HepG2 (cell line): Measurements from ENCODE around the gene FRMD3. TPM values are rescaled to one million over a fixed set of nuclear protein-coding genes. Genes with fewer than 3 reads are reported as not detected.
A peak's percentile ranks its signal among the peaks of the same experiment; 100 is the strongest.

ENCODE experiments used
- ATAC-seq: fragments of 200-7000 bp; cut with Tn5 transposase; 3 replicates; pipeline ENCODE4 v1.9.1; 2020; ENCODE audit warnings: mild to moderate bottlenecking, moderate library complexity
- BruUV-seq: library from RNA; stranded (reverse); fragments of 400-500 nt; replicated peaks from 2 replicates; lab custom pipeline; 2021; lab: Mats Ljungman, UMichigan
- CTCF ChIA-PET: fragments of 300-600 bp; formaldehyde crosslinking; extraction: SDS; loops from one replicate; lab custom pipeline; 2021; ENCODE audit warnings: low total read pairs, inconsistent platforms, low intra/inter-chr PET ratio; lab: Yijun Ruan, JAX
- POLR2A ChIA-PET: fragments of 350-600 bp; sonication (Branson Sonifier 250); formaldehyde crosslinking; loops from one replicate; lab custom pipeline; 2020; ENCODE audit warnings: antibody characterized with exemption, inconsistent platforms; lab: Yijun Ruan, JAX
- DNase-seq: peaks from one replicate; pipeline ENCODE4 v3.0.0-alpha.2; 2015; ENCODE audit warnings: low spot score
- FAIRE-seq: peaks from 3 replicates; lab custom pipeline; 2011; peaks lifted over from hg19 to GRCh38; lab: Jason Lieb, UNC
- H2AFZ ChIP-seq: one replicate; pipeline ENCODE4 v1.6.1; 2011; ENCODE audit warnings: low read length, inconsistent platforms
- H3K27ac ChIP-seq: fragments of 300-600 bp; 3 replicates; pipeline ENCODE4 v1.8.0; 2011; ENCODE audit warnings: mixed run types, mild to moderate bottlenecking, mixed read lengths, low read length, inconsistent platforms; ENCODE audit not compliant: insufficient read depth; ENCODE audit errors: extremely low read length
- H3K27me3 ChIP-seq, 2 experiments: fragments of 200-600 bp in 1 of 2; 2 replicates in 1 of 2; 3 replicates in 1 of 2; pipeline versions ENCODE4 v1.6.0 to v1.8.0; 2011; ENCODE audit warnings: low read length in 2 of 2, mild to moderate bottlenecking in 2 of 2, moderate library complexity in 2 of 2, inconsistent platforms in 1 of 2; ENCODE audit not compliant: insufficient read depth in 2 of 2, control insufficient read depth in 1 of 2
- H3K36me3 ChIP-seq, 2 experiments: fragments of 200-600 bp in 1 of 2; replicated peaks in 1 of 2; 2 replicates in 1 of 2; 3 replicates in 1 of 2; pipeline versions ENCODE4 v1.5.1 to v1.8.0; 2011; ENCODE audit warnings: low read length in 2 of 2, inconsistent platforms in 1 of 2; ENCODE audit not compliant: insufficient read depth in 2 of 2, control insufficient read depth in 1 of 2
- H3K4me1 ChIP-seq: 2 replicates; pipeline ENCODE4 v1.5.1; 2012; ENCODE audit warnings: low read length, inconsistent platforms; ENCODE audit not compliant: insufficient read depth
- H3K4me2 ChIP-seq: 2 replicates; pipeline ENCODE4 v1.6.0; 2011; ENCODE audit warnings: low read depth, low read length, inconsistent platforms
- H3K4me3 ChIP-seq, 3 experiments: fragments of 200-600 bp in 1 of 3; sonication (generic), shearing (Covaris generic) in 1 of 3; replicated peaks in 1 of 3; 2 replicates each; pipeline ENCODE4 v1.5.1; 2011 to 2016; ENCODE audit warnings: low read length in 3 of 3, inconsistent platforms in 2 of 3, low read depth in 2 of 3, mild to moderate bottlenecking in 2 of 3, control low read depth in 1 of 3, mixed read lengths in 1 of 3; ENCODE audit not compliant: insufficient read depth in 1 of 3
- H3K79me2 ChIP-seq: one replicate; pipeline ENCODE4 v1.6.1; 2011; ENCODE audit warnings: low read length, inconsistent platforms; ENCODE audit not compliant: insufficient read depth
- H3K9ac ChIP-seq: 2 replicates; pipeline ENCODE4 v1.6.0; 2011; ENCODE audit warnings: mild to moderate bottlenecking, low read depth, low read length, inconsistent platforms; ENCODE audit not compliant: insufficient read depth
- H3K9me3 ChIP-seq: 2 replicates; pipeline ENCODE4 v1.5.1; 2012; ENCODE audit warnings: mild to moderate bottlenecking, low read length
- H4K20me1 ChIP-seq: 2 replicates; pipeline ENCODE4 v1.6.0; 2011; ENCODE audit warnings: inconsistent platforms, mild to moderate bottlenecking, low read length, moderate library complexity; ENCODE audit not compliant: insufficient read depth
- HOXA7 ChIP-seq: sonication (generic); formaldehyde crosslinking; IDR thresholded peaks from 2 replicates; pipeline ENCODE4 v1.8.1; 2022; ENCODE audit warnings: mild to moderate bottlenecking, missing genetic modification reagents, moderate library complexity
- MED1 ChIP-seq: sonication (generic); formaldehyde crosslinking; IDR thresholded peaks from 2 replicates; pipeline ENCODE4 v1.4.0; 2020; ENCODE audit warnings: missing genetic modification reagents
- NR2F6 ChIP-seq, 2 experiments: IDR thresholded peaks; 2 replicates each; pipeline ENCODE4 v1.6.1; 2016; ENCODE audit warnings: antibody characterized with exemption in 1 of 2, mild to moderate bottlenecking in 1 of 2
- RARA ChIP-seq: IDR thresholded peaks from 2 replicates; pipeline ENCODE4 v1.6.1; 2016; ENCODE audit warnings: missing genetic modification reagents, missing compliant biosample characterization
- SRF ChIP-seq: IDR thresholded peaks from 2 replicates; pipeline ENCODE4 v1.6.1; 2011; ENCODE audit warnings: mild to moderate bottlenecking, low read depth, low read length, moderate library complexity
- THAP8 ChIP-seq: sonication (generic); formaldehyde crosslinking; IDR thresholded peaks from 2 replicates; pipeline ENCODE4 v1.5.1; 2020; ENCODE audit warnings: missing genetic modification reagents, mild to moderate bottlenecking, borderline replicate concordance
- TMF1 ChIP-seq: sonication (generic); formaldehyde crosslinking; IDR thresholded peaks from 2 replicates; pipeline ENCODE4 v1.8.1; 2022; ENCODE audit warnings: low read depth, missing genetic modification reagents
- ZFP41 ChIP-seq: sonication (generic); formaldehyde crosslinking; IDR thresholded peaks from 2 replicates; pipeline ENCODE4 v1.4.0; 2020; ENCODE audit warnings: mild to moderate bottlenecking, missing genetic modification reagents, borderline replicate concordance
- ZFYVE20 ChIP-seq: sonication (generic); formaldehyde crosslinking; IDR thresholded peaks from 2 replicates; pipeline ENCODE4 v1.8.0; 2023; ENCODE audit warnings: low read depth, mild to moderate bottlenecking, moderate library complexity, missing genetic modification reagents, borderline replicate concordance
- WGBS: methylation state at CpG from one replicate; pipeline ENCODE4 v1.1.6; 2017; ENCODE audit warnings: low lambda C conversion rate; 5-methylcytosine and 5-hydroxymethylcytosine counted together
- in situ Hi-C: cut with HindIII; loops from 2 replicates; pipeline ENCODE4 v1.10.0; 2017; ENCODE audit warnings: low pct_unique_long_range_greater_than_20kb; ENCODE audit not compliant: extremely low pct_ligation_motif_present
- intact Hi-C: fragments of 100-400 bp; cut with micrococcal nuclease; formaldehyde crosslinking; loops from one replicate; pipeline ENCODE4 v1.10.0; 2022; ENCODE audit not compliant: unreplicated experiment
- polyA plus RNA-seq, 8 experiments: library from polyadenylated mRNA; depleted of rRNA in 3 of 8; stranded (reverse) in 7 of 8; unstranded in 1 of 8; fragments of >200 nt; fragmentation: Illumina TruSeq in 4 of 8; extraction: Trizol in 4 of 8; gene quantifications; 2 replicates each; pipeline versions ENCODE4 v1.2.1 to v1.2.3, GENCODE V29; 2011 to 2016; ENCODE audit warnings: low read depth in 4 of 8, missing spikeins in 1 of 8, mixed read lengths in 1 of 8; ENCODE audit not compliant: insufficient read depth in 1 of 8
- total RNA-seq, 5 experiments: library from RNA; depleted of rRNA; stranded (reverse); fragments of >200 nt; fragmentation: Illumina TruSeq; extraction: Trizol; gene quantifications; 2 replicates each; pipeline ENCODE4 v1.2.3, GENCODE V29; 2016; ENCODE audit warnings: low read depth in 1 of 5
- TF ChIP-seq, protein P1 (sequence below), 2 experiments: sonication (generic) in 1 of 2; formaldehyde crosslinking in 1 of 2; IDR thresholded peaks; 2 replicates each; pipeline versions ENCODE4 v1.6.1 to v1.9.0; 2014 to 2022; ENCODE audit warnings: antibody characterized with exemption in 1 of 2, borderline replicate concordance in 1 of 2, inconsistent platforms in 1 of 2, low read depth in 1 of 2, missing genetic modification reagents in 1 of 2
- TF ChIP-seq, protein P2 (sequence below): sonication (generic); formaldehyde crosslinking; IDR thresholded peaks from 2 replicates; pipeline ENCODE4 v1.9.0; 2021; ENCODE audit warnings: missing genetic modification reagents, borderline replicate concordance

FRMD3 gene
- total and polyA plus RNA-seq, 2 of the 13 experiments (the other 11 are each of a cell fraction or from before 2014, with no cell fraction given): 3.2 to 7.7 TPM

- TF ChIP-seq, protein P1, sequence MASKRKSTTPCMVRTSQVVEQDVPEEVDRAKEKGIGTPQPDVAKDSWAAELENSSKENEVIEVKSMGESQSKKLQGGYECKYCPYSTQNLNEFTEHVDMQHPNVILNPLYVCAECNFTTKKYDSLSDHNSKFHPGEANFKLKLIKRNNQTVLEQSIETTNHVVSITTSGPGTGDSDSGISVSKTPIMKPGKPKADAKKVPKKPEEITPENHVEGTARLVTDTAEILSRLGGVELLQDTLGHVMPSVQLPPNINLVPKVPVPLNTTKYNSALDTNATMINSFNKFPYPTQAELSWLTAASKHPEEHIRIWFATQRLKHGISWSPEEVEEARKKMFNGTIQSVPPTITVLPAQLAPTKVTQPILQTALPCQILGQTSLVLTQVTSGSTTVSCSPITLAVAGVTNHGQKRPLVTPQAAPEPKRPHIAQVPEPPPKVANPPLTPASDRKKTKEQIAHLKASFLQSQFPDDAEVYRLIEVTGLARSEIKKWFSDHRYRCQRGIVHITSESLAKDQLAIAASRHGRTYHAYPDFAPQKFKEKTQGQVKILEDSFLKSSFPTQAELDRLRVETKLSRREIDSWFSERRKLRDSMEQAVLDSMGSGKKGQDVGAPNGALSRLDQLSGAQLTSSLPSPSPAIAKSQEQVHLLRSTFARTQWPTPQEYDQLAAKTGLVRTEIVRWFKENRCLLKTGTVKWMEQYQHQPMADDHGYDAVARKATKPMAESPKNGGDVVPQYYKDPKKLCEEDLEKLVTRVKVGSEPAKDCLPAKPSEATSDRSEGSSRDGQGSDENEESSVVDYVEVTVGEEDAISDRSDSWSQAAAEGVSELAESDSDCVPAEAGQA (IDR thresholded peaks at IDR 0.05; ENCODE audit: low read depth): no peak
- TF ChIP-seq, protein P1 (CRISPR knock-in tag; IDR thresholded peaks at IDR 0.05; ENCODE audit: borderline replicate concordance): no peak
- TF ChIP-seq ZFP41 (CRISPR knock-in tag) (no peak), RARA (CRISPR knock-in tag) (peak; percentile 16; the same call in 1 of the 2 replicates)
Measured at GRCh38 chr9:83238871-83239640, 299.1 kb downstream of the FRMD3 start (continued).

DNA sequence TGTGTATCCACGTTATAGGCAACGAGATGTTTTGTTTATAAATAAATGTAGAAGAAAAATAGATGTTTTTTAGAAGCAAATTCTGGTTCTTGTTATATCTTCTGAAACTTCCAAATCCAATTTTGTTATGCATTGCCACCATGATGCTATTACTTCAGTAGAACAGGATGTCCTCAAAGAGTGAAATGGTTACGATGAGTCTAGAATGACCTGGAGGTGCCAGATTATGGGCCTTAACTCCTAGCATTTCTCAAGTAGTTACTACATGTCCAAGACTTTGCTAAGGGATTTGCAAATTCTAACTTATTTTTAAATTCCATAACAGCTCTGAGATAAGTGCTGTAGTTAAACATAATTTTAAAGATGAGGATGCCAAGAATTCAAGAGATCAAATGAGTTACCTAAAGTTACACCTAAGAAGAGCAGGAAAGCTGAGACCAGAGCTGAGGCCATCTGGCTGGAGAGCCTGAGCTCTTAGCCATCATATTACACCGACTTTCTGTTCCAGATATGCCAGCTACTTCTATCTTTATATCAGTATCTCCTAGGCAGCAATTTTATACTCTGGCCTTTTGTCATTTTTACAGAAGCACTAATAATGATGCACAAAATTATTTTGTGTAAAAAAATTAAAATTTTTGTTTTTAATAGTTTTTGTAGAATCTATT is 302.0 kb downstream of the FRMD3 start:
- Histone ChIP-seq H3K4me3 (no peak overlapping the region), H3K79me2 (no peaks in the 10 kb centered on the region), H3K27me3 (no peaks in the 10 kb centered on the region), H3K36me3 (no peaks in the 10 kb centered on the region), H3K9ac (no peak overlapping the region), H3K4me1 (peaks cover 10% of the 10 kb centered on the region), H4K20me1 (no peaks in the 10 kb centered on the region), H3K27ac (no peak overlapping the region), H3K4me2 (no peak overlapping the region), H2AFZ (no peak overlapping the region), H3K9me3 (no peaks in the 10 kb centered on the region)
- CTCF ChIA-PET: no interaction called here
- WGBS: 44% methylated on average over 4 of the region's 4 CpGs
- no peak for DNase-seq
- ATAC-seq: no peak
- intact Hi-C loops: no loop called here
- POLR2A ChIA-PET: no interaction called here
- FAIRE-seq: no peak
- in situ Hi-C loops: no loop called here
- no TSS peak for BruUV-seq
- TF ChIP-seq MED1 (CRISPR knock-in tag) (no peak), HOXA7 (CRISPR knock-in tag) (no peak), NR2F6 (IDR thresholded peaks at IDR 0.05) (no peak), NR2F6 (CRISPR knock-in tag; IDR thresholded peaks at IDR 0.05) (no peak), THAP8 (CRISPR knock-in tag) (no peak), ZFYVE20 (CRISPR knock-in tag) (no peak), SRF (no peak), TMF1 (no peak)
- TF ChIP-seq, protein P2, sequence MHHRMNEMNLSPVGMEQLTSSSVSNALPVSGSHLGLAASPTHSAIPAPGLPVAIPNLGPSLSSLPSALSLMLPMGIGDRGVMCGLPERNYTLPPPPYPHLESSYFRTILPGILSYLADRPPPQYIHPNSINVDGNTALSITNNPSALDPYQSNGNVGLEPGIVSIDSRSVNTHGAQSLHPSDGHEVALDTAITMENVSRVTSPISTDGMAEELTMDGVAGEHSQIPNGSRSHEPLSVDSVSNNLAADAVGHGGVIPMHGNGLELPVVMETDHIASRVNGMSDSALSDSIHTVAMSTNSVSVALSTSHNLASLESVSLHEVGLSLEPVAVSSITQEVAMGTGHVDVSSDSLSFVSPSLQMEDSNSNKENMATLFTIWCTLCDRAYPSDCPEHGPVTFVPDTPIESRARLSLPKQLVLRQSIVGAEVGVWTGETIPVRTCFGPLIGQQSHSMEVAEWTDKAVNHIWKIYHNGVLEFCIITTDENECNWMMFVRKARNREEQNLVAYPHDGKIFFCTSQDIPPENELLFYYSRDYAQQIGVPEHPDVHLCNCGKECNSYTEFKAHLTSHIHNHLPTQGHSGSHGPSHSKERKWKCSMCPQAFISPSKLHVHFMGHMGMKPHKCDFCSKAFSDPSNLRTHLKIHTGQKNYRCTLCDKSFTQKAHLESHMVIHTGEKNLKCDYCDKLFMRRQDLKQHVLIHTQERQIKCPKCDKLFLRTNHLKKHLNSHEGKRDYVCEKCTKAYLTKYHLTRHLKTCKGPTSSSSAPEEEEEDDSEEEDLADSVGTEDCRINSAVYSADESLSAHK (CRISPR knock-in tag): no peak
